SK-MEL-5 (cell line): Measurements from ENCODE around the gene MYOD1. TPM values are rescaled to one million over a fixed set of nuclear protein-coding genes. Genes with fewer than 3 reads are reported as not detected.

Experiments
- DNase-seq: peaks from one replicate; pipeline ENCODE4 v3.0.0-alpha.2; 2016; ENCODE audit warnings: low read depth, low spot score
- in situ Hi-C: cut with HindIII; loops from 2 replicates; pipeline ENCODE4 v1.10.0; 2016; ENCODE audit warnings: low sequenced_read_pairs, high pct_unique_total_duplicates, low pct_unique_long_range_greater_than_20kb
- total RNA-seq: library from RNA; depleted of rRNA; stranded (reverse); fragments of >200 nt; shearing (Covaris generic); gene quantifications from 2 replicates; pipeline ENCODE4 v1.2.3, GENCODE V29; 2014

MYOD1 gene
- total RNA-seq, 1 experiment from 2014 or later, result not detected

- peak; percentile 70 for DNase-seq
- in situ Hi-C loops, result no loop called here
Measured at GRCh38 chr11:17760102-17761029, 41.0 kb downstream of the MYOD1 start.

GRCh38 chr11:17762309-17762974 is 43.1 kb downstream of the MYOD1 start:
- in situ Hi-C loops, result no loop called here
- peak; percentile 44 for DNase-seq

DNA sequence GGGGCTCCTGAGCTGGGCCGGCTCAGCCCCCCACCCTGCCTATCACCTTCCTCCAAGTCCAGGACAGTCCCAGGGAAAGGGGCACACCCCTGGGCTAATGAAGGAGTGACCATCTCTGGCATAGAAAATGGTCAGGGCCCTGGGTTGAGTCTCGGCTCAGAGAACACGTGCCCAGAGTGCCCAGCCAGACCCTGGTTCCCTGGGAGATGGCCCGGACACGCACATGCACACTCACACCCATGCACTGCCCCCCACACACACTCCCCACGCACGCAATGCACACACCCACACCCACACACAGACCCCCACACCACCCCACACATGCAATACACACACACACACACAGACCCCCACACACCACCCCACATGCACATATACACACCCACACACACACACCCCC is 43.9 kb downstream of the MYOD1 start:
- DNase-seq, result no peak
- in situ Hi-C loops, result no loop called here

DNA sequence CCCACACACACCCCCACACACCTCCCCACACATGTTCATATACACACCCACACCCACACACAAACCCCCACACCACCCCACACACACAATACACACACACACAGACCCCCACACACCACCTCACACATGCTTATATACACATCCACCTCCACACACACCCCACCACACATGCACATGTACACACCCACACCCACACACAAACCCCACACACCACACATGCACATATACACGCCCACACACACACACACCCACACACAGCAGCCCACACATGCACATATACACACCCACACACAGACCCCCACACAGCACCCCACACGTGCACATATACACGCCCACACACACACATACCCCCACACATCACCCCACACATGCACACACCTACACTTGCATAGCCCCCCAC is 44.3 kb downstream of the MYOD1 start:
- in situ Hi-C loops, result no loop called here
- DNase-seq, result no peak

- no peak for DNase-seq
- in situ Hi-C loops, result no loop called here
Measured at GRCh38 chr11:17764446-17765218, 45.3 kb downstream of the MYOD1 start.

GRCh38 chr11:17765356-17766072 is 46.1 kb downstream of the MYOD1 start:
- in situ Hi-C loops, result no loop called here
- DNase-seq, result no peak

DNA sequence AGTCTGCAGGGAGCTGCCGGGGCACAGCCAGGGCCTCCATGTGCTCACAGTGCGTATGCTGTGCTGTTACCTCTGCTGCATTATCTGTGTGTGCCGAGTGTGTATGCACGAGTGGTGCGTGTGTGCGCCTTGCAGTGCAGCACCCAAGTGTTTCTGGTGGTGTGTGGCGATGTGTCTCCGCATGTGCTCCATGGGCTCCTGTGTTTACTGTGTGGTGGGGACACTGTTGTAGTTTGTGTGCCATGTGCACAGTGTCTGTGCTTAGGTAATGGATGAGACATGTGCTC is 46.6 kb downstream of the MYOD1 start:
- in situ Hi-C loops, result no loop called here
- DNase-seq, result no peak

DNA sequence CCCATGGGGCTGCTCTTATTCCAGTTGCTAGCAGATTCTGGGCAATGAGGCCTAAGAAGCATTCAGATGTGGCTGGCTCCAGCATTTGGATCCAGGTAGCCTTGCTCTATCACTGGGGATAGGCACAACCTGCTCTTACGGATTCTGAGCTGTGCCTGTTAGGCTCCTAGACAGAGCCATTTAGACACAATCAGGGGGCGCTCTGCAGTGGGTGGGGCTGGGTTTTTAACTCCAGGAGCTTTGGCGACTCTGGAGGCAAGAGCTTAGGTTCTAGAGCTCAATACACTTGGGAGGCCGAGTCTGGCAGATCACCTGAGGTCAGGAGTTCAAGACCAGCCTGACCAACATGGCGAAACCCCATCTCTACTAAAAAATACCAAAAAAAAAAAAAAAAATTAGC is 47.2 kb downstream of the MYOD1 start:
- in situ Hi-C loops, result no loop called here
- DNase-seq, result peak; percentile 52

DNA sequence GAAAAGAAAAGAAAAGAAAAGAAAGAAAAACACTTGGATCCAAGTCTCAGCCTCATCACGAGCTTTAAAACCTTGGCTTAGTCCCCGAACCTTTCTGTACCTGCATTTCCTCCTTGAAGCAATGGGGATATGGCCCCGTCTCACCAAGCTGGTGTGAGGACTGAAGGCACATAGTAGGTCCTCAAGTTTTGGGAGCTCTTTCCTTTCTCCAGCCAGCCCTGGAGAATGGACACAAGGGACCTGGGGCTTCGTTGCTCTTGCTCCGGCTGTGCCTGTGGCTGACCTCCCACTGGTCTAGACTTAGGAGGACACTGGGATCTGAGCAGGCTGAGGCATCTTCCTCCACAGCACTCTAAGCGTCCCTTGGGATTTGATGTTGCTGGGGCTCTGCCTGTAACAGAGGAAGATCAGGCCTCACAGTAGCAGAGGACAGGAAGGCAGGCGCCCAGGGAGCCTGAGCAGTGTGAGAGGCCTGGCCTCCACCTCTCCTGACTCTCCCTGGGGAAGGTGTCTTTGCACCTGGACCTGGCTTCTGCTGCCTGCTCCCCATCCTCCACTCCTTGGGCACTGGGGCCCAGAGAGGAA is 48.0 kb downstream of the MYOD1 start:
- DNase-seq, result no peak
- in situ Hi-C loops, result no loop called here

- in situ Hi-C loops, result no loop called here
- no peak for DNase-seq
Measured at GRCh38 chr11:17767914-17768313, 48.5 kb downstream of the MYOD1 start.

DNA sequence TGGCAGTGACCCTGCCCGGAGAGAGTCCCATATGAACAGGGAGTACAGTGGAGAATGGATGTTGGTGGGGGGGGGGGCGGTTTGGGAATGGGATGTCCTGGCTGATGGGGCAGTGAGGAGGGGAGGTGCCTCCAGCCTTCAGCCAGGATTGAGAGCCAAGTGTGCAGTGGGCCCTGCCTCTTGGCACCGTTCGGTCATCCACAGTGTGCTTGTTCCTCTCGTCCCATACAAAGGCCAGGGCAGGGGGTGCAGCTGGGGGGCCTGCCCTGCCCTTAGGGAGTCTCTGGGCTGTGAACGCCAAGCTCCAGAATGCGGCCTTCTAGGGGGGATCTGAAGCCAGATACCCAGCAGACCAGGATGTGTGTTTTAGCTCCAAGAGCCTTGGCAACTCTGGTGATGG is 49.2 kb downstream of the MYOD1 start:
- no peak for DNase-seq
- in situ Hi-C loops, result no loop called here

- in situ Hi-C loops, result no loop called here
- DNase-seq, result no peak
Measured at GRCh38 chr11:17769218-17769617, 49.8 kb downstream of the MYOD1 start.

DNA sequence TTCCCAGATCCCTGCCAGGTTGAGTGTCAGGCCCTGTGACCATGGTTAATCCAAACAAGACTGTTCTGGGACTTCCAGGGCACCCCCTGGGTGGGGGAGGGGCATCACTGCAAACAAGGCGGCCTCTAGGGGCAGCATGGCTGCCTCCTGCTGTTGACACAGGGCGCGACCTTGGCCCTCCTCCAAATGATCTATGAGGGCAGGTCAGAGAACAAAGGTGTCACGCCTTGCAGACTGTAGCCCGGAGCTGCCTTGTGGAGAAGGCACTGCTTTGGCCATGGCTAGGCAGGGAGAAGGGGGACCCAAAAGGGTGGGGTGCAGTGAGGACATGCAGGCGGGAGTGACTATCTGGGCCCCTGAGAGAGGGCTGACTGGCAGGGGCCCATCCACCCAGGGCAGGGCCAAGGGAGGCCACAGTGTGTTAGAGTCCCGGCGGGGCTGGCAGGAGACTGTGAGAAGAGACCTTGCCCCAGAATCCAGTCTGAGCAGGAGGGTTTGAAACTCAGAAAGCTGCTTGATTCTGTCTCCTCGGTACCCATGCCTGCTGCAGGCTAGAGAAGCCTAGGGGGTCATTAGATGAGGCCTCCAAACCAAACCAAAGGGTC is 50.8 kb downstream of the MYOD1 start:
- peak; percentile 22 for DNase-seq
- in situ Hi-C loops, result no loop called here

DNA sequence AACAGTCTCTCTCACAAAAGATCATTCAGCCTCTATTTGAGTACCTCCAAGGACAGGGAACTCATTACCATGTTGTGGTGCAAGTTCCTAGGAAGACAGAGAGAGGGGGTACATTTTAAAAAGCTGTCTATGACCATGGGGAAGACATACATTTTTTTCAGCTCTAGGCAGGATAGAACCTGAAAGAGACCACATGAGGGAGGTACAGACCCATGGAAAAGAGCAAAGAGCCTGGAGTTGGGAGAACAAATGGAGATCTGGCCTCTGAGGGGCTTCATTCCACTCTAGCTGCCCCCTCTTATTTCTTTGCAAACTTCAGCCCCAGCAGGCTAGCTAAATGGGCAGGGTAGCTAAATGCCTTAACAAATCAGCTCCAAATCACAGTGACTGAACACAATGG is 51.5 kb downstream of the MYOD1 start:
- DNase-seq, result peak; percentile 14
- in situ Hi-C loops, result no loop called here

- in situ Hi-C loops, result no loop called here
- no peak for DNase-seq
Measured at GRCh38 chr11:17771415-17771814, 52.0 kb downstream of the MYOD1 start.
